Activated naive CD8-positive, alpha-beta T cell (primary cell): ENCODE measurements around the gene LECT2.

ENCODE experiments used
- H3K27ac Mint-ChIP-seq: one replicate; pipeline ENCODE4 v1.8.0; 2021; ENCODE audit warnings: mixed read lengths
- H3K27me3 Mint-ChIP-seq: one replicate; pipeline ENCODE4 v1.8.0; 2021; ENCODE audit warnings: mixed read lengths
- H3K36me3 Mint-ChIP-seq: one replicate; pipeline ENCODE4 v1.8.0; 2021; ENCODE audit warnings: mixed read lengths
- H3K4me1 Mint-ChIP-seq: one replicate; pipeline ENCODE4 v1.8.0; 2021; ENCODE audit warnings: low read depth, mixed read lengths
- H3K4me3 Mint-ChIP-seq: one replicate; pipeline ENCODE4 v1.8.0; 2021; ENCODE audit warnings: mild to moderate bottlenecking, mixed read lengths
- H3K9me3 Mint-ChIP-seq: one replicate; pipeline ENCODE4 v1.8.0; 2021; ENCODE audit warnings: low read depth, mixed read lengths

Gene LECT2

DNA sequence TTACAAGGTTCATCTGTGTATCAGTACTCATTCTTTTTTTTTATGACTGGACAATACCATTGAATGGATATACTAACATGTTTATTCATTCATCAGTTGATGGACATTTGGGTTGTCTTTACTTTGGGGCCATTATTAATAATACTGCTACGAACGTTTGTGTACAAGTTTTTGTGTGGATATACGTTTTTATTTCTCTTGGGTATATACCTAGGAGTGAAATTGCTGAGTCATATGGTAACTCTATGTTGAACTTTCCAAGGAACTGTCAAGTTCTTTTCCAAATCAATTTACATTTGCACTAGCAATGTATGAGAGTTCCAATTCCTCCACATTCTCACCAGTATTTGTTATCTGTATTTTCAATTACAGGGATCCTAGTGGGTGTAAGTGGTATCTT, 12.0 kb upstream of the LECT2 start:
- no peaks in the 10 kb centered on the region for H3K4me1 Mint-ChIP-seq
- peaks cover 4% of the 10 kb centered on the region for H3K9me3 Mint-ChIP-seq
- peaks cover 10% of the 10 kb centered on the region for H3K27me3 Mint-ChIP-seq
- H3K36me3 Mint-ChIP-seq: no peaks in the 10 kb centered on the region
- H3K27ac Mint-ChIP-seq: no peak overlapping the region
- no peak overlapping the region for H3K4me3 Mint-ChIP-seq

DNA sequence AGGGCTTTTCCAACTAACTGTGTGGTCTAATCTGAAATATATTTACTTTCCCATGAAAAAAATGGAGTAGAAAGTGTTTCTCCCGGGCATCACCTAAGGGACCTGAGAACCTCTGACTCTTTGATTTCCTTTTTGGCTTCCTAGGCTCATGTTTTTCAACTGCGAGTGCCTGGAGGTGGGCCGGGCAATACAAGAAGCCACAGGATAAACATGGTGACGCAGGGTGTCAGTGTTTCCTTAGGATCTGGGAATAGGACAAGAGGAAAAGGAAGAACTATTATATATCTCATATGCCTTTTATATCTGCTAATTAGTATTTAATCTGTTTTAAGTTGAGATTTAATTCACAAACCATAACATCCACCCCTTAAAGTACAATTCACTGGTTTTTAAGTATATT, 11.4 kb upstream of the LECT2 start:
- peaks cover 7% of the 10 kb centered on the region for H3K27me3 Mint-ChIP-seq
- H3K4me3 Mint-ChIP-seq: no peak overlapping the region

DNA sequence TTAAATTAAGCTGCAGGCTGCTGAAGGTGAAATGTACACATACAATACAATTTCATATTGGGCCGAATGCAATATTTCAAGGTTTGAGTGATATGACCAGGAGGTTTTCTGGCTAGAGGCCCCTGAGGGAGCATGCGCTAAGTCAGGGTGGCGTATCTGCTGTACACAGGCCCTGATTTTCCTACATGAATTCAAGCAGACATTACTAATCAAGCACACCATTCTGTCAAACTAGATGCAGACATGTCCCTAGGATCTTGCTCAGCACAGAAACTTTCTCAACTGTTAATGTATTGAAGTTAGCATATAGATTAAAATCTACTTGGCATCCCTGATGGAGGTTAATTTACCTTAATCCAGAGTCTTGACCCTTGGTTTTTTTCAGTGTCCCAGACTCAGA, 10.7 kb upstream of the LECT2 start:
- H3K27me3 Mint-ChIP-seq: peaks cover 6% of the 10 kb centered on the region
- H3K4me1 Mint-ChIP-seq: no peaks in the 10 kb centered on the region
- no peaks in the 10 kb centered on the region for H3K9me3 Mint-ChIP-seq
- no peak overlapping the region for H3K27ac Mint-ChIP-seq
- H3K4me3 Mint-ChIP-seq: no peak overlapping the region
- H3K36me3 Mint-ChIP-seq: no peaks in the 10 kb centered on the region

More for the DNA sequence above, 11.4 kb upstream of the LECT2 start:
- H3K9me3 Mint-ChIP-seq: peaks cover 3% of the 10 kb centered on the region
- no peaks in the 10 kb centered on the region for H3K4me1 Mint-ChIP-seq
- no peak overlapping the region for H3K27ac Mint-ChIP-seq
- no peaks in the 10 kb centered on the region for H3K36me3 Mint-ChIP-seq

DNA sequence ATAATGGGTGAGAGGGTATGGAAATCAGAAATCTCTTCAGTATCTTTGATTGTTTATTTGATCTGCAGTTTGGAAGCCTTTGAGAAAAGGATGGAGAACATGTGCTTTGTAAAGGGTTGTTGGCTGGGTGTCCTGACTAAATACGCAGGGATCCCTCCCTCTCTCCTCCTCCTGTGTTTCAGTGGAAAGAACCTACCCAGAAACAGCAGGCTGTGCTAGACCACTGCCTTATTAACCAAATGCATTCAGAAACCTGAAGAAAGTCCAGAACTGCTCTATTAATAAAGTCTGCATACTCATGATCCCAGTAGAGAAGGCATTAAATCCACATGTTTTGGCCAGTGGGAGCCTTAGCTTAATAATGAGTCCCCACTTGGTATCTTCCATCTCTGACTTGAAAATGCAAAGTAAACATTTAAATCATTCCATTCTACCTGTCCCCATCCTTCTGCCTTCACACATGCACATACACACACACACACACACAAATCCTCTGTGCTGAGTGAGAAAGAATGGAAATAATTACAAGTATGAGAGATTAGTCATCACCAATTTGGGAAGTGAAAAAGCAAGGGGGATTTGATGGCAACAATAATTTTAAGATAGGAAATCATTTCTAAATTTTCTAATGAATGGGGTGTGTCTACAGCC, 10.0 kb upstream of the LECT2 start:
- Mint-ChIP-seq H3K27me3 (peaks cover 6% of the 10 kb centered on the region), H3K27ac (no peak overlapping the region), H3K9me3 (no peaks in the 10 kb centered on the region), H3K4me1 (no peaks in the 10 kb centered on the region), H3K4me3 (no peak overlapping the region), H3K36me3 (no peaks in the 10 kb centered on the region)

DNA sequence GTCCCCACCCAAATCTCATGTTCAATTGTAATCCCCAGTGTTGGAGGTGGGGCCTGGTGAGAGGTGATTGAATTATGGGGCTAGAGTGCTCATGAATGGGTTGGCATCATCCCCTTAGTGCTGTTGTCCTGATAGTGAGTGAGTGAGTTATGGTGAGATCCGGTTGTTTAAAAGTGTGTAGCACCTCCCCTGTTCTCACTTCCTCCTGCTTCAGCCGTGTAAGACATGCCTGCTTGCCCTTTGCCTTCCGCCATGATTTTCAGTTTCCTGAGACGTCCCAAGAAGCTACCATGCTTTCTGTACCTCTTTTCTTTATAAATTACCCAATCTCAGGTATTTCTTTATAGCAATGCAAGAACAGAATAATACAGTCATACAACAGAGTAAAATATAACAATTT, 742 bp upstream of the LECT2 start:
- H3K4me1 Mint-ChIP-seq: no peaks in the 10 kb centered on the region
- H3K4me3 Mint-ChIP-seq: no peak overlapping the region

DNA sequence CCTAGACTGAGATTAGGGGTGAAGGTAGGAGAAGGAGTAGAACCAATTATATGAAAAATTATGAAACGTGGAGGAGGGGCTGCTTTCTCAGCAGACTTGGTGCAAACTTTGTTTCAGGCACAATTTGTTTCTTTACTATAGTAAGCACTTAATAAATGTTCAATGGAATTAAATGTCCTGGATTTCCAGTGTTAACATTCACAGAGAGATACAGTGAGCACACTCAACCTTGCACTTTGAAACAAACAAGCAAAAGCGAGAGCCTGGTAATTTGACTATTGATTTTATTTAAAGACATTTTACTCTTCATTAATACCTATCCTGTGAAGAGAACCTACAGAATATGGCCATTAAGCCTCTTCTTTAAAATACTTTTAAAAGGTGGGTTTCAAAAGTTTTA, 933 bp downstream of the LECT2 start:
- Mint-ChIP-seq H3K27me3 (peaks cover 3% of the 10 kb centered on the region), H3K27ac (no peak overlapping the region), H3K4me1 (no peaks in the 10 kb centered on the region), H3K36me3 (no peaks in the 10 kb centered on the region), H3K9me3 (no peaks in the 10 kb centered on the region), H3K4me3 (no peak overlapping the region)

More for the DNA sequence above, 742 bp upstream of the LECT2 start:
- Mint-ChIP-seq H3K9me3 (no peaks in the 10 kb centered on the region), H3K27me3 (peaks cover 9% of the 10 kb centered on the region), H3K27ac (no peak overlapping the region), H3K36me3 (no peaks in the 10 kb centered on the region)

DNA sequence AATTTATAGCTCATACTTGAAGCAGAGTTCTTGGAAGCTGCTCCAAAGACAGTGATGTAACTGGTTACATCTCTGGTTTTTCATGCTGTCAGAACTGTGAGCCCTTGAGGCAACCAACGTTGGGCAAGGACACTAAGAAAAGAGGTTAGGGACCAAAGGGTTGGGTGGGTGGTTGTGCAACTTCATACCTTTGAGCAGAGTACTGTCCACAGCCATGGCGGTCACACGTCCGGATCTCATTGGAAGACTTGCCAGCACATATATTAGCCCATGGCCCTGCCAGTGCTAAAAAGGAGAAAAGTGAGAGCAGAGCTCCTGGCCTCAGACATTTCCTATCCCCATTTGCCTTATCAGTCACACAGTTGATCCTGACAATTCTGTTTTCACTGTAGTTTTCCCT, 2.1 kb downstream of the LECT2 start:
- no peaks in the 10 kb centered on the region for H3K27me3 Mint-ChIP-seq
- no peaks in the 10 kb centered on the region for H3K4me1 Mint-ChIP-seq
- H3K4me3 Mint-ChIP-seq: no peak overlapping the region
- H3K27ac Mint-ChIP-seq: no peak overlapping the region
- H3K9me3 Mint-ChIP-seq: no peaks in the 10 kb centered on the region
- no peaks in the 10 kb centered on the region for H3K36me3 Mint-ChIP-seq

DNA sequence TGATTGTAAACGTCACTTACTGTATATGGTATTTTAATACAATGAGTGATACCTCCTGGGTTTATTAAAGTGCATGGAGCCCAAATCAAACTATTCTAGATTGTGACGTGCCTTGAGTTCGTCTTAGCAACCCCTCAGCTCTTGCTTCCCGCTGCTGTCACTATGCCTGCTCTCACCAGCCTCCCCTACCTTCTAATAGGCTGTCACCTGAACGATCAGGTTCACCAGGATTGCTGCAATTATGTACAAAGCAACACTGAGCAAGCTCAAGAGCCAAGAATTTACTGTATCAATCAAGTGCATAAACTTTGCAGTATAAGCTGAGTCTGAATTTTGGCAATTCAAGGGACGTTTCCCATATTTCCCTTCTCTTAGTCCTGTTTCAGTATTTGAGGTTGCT, 3.0 kb downstream of the LECT2 start:
- H3K4me3 Mint-ChIP-seq: no peak overlapping the region
- H3K36me3 Mint-ChIP-seq: no peaks in the 10 kb centered on the region
- no peaks in the 10 kb centered on the region for H3K27me3 Mint-ChIP-seq
- no peaks in the 10 kb centered on the region for H3K4me1 Mint-ChIP-seq
- H3K27ac Mint-ChIP-seq: no peak overlapping the region
- H3K9me3 Mint-ChIP-seq: no peaks in the 10 kb centered on the region

DNA sequence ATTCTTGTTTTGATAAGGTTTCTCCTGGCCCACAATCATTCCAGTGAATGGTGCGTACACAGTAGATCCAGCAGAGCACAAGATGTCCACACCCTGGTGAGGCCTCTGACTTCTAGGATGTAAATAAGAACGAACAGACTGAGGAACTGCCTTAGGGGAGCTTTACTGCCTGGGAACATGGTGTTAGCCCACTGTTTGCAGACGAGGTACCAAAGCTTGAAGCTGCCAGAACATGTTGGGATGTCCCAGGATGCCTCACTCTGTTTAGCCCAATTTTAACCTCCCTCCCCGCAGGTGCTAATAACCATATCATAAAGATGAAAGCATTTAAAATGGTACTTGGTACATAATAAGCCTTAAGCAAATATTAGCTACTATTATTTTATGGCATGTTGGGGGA, 3.5 kb downstream of the LECT2 start:
- Mint-ChIP-seq H3K4me1 (no peaks in the 10 kb centered on the region), H3K36me3 (no peaks in the 10 kb centered on the region), H3K9me3 (no peaks in the 10 kb centered on the region), H3K27ac (no peak overlapping the region), H3K27me3 (no peaks in the 10 kb centered on the region), H3K4me3 (no peak overlapping the region)

DNA sequence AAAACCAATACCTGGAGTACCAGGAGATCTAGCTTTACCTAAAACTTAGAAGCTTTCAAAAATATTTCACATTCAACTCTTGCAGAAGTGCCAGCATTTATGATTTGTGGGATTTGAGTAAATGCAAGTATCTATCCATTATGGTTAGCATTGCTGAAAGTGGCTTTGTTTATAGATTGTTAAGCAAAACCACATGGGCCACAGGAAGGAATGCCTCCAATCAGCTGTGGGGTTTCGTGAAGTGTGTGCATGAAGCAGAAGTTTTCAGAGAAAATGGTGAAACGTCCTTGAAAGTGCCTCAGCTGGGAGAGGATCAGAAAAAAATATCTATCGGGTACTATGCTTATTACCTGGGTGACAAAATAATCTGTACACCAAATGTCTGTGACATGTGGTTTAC, 4.2 kb downstream of the LECT2 start:
- no peak overlapping the region for H3K27ac Mint-ChIP-seq
- no peaks in the 10 kb centered on the region for H3K27me3 Mint-ChIP-seq
- H3K4me3 Mint-ChIP-seq: no peak overlapping the region
- no peaks in the 10 kb centered on the region for H3K36me3 Mint-ChIP-seq
- no peaks in the 10 kb centered on the region for H3K9me3 Mint-ChIP-seq
- H3K4me1 Mint-ChIP-seq: no peaks in the 10 kb centered on the region

DNA sequence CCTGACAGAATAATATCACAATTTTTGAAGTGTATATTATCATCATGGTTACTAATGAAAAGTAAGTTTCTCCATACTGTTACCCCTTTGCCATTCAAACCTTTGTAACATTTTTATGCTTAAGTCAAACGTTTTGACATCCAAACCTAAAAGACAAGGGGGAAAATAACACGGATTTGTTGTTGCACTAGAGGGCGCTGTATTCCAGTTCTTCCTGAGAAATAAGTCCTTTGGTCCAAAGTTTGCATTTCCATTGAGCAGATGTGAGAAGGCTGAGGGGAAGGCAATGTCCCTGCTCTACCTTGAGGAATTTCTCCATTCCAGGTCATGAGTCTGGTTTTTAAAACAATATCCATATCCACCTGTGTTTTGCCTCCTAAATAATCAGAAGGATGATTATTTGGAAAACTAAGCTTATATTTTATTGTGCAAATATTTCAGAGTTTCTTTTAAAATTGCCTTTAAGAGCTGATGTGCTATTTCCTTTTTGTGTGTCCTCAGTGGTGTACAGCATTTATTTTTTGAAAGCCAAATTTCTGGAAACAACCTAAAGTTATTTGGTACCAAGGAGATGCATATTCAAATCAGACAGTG, 9.7 kb downstream of the LECT2 start:
- Mint-ChIP-seq H3K36me3 (no peaks in the 10 kb centered on the region), H3K4me1 (no peaks in the 10 kb centered on the region), H3K9me3 (no peaks in the 10 kb centered on the region), H3K27me3 (peaks cover 8% of the 10 kb centered on the region), H3K4me3 (no peak overlapping the region), H3K27ac (no peak overlapping the region)

DNA sequence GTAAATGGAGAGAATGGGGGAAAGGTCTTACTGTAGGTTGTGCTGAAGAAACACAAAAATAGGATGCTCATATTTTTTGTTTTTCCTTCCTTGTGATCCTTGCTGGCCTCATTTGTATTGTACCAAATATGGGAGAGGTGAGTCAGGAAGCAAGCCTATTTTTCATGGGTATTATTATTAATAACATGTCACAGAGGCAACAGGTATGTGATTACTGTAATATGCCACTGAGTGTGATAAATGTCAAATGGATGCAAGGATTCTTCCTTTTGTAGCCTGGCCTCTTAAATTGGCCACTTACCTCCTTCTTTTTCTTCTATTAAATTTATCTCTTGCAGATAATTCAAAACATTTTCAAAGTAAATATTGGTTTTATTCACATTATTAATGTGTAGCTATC, 10.2 kb downstream of the LECT2 start:
- Mint-ChIP-seq H3K27ac (no peak overlapping the region), H3K4me1 (no peaks in the 10 kb centered on the region), H3K9me3 (no peaks in the 10 kb centered on the region), H3K27me3 (peaks cover 8% of the 10 kb centered on the region), H3K4me3 (no peak overlapping the region), H3K36me3 (no peaks in the 10 kb centered on the region)

DNA sequence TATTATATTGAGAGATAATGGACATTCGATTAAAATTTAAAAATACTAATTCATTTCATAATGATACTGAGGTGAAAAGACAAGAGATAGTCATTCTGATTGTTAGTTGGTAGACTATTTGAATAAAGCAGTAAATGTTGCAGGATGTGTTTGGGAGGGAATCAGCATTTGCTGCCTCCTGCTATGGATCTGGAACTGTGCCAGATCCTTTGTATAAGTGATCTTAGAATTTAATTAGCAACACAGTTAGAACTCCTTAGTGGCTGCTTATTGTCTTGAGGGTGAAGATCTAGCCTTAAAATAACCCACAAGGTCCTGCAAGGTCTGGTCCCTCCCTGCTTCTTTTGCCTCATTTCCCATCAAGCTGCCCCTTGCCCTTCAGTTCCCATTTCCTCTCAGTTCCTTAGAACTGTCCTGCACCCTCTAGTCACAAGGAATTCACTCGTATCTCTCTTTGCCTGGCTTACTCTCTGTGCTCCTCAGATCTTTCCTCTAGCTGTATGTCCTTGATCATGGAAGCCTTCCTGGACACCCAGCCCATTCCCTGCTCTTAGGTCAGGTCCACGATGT, 12.5 kb downstream of the LECT2 start:
- Mint-ChIP-seq H3K9me3 (no peaks in the 10 kb centered on the region), H3K36me3 (no peaks in the 10 kb centered on the region), H3K4me3 (no peak overlapping the region), H3K4me1 (no peaks in the 10 kb centered on the region), H3K27ac (no peak overlapping the region), H3K27me3 (peaks cover 11% of the 10 kb centered on the region)

DNA sequence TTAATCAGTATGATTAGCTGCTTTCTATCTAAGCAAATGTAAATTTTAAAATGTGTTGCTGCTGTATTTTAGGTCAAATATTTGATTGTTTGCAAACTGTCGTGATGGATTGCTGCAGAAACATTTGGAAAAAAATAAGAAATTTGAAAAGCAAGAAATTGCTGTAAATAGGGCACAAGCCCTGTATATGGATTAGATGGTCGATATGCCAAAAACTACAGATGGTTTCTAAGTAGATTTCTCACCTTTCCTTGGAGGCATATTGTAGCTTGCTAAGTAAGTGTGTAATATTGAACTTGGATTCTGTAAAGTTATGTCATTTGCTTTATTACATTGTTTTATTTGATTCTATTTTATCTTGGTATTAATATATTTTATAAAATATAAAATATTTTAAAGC, 13.1 kb downstream of the LECT2 start:
- H3K27ac Mint-ChIP-seq: no peak overlapping the region

DNA sequence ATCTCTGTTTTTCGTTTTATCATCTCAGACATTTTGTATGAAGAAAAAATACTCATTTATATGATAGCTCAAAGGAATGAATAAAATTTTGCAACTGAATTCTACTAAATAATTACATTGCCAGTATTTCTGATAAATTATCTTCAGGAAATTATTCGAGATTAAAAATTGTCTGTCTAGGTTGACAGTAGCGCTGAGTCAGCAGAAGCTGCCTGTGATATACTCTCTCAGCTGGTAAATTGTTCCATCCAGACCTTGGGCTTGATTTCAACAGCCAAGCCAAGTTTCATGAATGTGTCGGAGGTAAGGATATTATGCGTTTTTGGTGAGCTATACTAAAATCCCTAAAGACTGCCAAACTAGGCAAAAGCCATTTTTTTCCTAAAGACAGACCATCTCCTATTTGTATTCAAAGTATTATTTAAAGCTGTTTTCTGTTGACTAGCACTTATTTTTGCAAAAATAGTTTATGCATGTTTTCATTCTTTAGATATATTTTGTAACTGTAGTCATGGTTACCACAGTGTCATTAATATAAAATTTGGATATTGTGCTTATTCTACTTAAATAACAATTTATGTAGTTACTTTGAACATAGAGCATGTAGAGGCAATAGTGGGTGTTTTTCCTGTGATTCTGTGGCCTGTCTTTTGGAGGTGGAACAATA, 17.4 kb downstream of the LECT2 start:
- H3K27me3 Mint-ChIP-seq: peaks cover 7% of the 10 kb centered on the region
- H3K9me3 Mint-ChIP-seq: peaks cover 3% of the 10 kb centered on the region
- H3K36me3 Mint-ChIP-seq: no peaks in the 10 kb centered on the region
- no peak overlapping the region for H3K27ac Mint-ChIP-seq
- H3K4me3 Mint-ChIP-seq: no peak overlapping the region
- H3K4me1 Mint-ChIP-seq: no peaks in the 10 kb centered on the region

More for the DNA sequence above, 13.1 kb downstream of the LECT2 start:
- Mint-ChIP-seq H3K27me3 (peaks cover 11% of the 10 kb centered on the region), H3K4me1 (no peaks in the 10 kb centered on the region), H3K4me3 (no peak overlapping the region), H3K36me3 (no peaks in the 10 kb centered on the region), H3K9me3 (no peaks in the 10 kb centered on the region)
